HG03175 (cell line): Measurements from ENCODE around the gene PAPSS1.
"Not testable (repeated sequence)": the region's sequence is repeated elsewhere in the genome, so short reads cannot be mapped to it uniquely, and the experiment has no call there.

Source experiments
- ATAC-seq: cut with Tn5 transposase; IDR thresholded peaks from one replicate; pipeline ENCODE4 v1.9.1; 2021; ENCODE audit warnings: mild to moderate bottlenecking, moderate library complexity; ENCODE audit not compliant: unreplicated experiment

PAPSS1 gene

DNA sequence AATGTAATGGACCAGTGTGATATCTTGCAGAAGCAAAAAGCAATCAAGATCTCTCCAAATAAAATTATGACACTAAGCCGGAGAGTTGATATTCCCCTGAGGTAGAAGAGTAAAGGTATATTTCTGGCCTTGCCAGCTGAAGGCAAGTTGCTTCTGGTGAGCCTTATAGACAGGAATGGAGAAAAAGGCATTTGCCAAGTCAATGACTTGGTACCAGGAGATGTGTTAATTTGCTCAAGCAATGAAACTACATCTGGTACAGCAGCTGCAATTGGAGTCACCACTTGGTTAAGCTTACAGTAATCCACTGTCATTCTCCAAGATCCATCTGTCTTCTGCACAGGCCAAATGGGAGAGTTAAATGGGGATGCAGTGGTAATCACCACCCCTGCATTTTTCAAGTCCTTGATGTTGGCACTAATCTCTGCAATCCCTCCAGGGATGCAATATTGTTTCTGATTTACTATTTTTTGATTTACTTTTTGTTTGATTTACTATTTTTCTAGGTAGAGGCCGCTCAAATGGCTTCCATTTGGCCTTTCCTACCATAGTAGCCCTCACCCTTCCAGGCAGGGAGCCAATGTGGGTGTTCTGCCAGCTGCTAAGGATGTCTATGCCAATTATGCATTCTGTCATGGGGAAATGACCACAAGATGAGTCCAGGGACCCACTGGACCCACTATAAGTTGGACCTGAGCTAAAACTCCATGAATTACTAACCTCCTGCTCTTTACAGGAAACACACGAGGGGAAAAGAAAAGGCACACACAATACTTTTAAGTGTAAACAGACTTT, 6.3 kb upstream of the PAPSS1 start:
- not testable (repeated sequence) for ATAC-seq

DNA sequence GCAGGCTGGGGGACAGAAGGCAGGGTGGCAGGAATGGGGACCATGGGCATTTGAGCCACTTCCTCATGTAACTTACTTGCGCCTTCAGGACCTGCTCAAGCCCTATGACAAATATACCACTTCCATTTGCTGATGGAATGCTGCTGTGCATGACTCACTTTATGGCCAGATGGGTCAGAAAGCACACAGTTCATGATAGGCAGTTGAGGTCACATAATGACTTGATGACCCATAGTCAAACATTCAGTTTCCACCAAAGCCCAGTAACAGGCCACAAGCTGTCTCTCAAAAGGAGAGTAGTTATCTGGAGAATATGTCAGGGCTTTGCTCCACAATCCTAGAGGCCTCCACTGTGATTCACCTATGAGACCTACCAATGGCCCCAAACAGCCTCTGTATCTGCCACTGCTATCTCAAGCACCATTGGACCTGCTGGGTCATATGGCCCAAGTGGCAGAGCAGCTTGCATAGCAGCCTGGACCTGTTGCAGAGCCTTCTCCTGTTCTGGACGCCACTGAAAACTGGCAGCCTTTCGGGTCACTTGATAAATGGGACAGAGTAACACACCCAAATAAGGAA, 5.3 kb upstream of the PAPSS1 start:
- no peak for ATAC-seq

DNA sequence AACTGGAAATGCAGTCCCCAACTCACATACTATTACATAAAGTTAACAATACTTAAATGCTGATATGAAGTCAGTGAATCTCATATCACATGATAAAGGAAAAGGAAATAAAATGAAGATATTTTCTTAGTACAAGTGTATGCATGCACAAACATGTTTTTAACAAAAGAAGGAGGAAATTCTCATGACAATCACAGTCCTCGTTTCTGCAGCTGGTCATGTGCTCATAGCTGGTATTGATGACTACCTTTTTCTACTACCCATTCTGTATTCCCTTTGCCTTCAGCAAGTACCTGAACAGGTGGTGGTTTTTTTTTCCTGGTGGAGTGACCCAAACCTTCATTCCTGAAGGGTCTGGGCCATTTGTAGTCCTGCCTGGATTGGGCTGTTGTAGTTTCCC, 3.3 kb upstream of the PAPSS1 start:
- ATAC-seq = not testable (repeated sequence)

DNA sequence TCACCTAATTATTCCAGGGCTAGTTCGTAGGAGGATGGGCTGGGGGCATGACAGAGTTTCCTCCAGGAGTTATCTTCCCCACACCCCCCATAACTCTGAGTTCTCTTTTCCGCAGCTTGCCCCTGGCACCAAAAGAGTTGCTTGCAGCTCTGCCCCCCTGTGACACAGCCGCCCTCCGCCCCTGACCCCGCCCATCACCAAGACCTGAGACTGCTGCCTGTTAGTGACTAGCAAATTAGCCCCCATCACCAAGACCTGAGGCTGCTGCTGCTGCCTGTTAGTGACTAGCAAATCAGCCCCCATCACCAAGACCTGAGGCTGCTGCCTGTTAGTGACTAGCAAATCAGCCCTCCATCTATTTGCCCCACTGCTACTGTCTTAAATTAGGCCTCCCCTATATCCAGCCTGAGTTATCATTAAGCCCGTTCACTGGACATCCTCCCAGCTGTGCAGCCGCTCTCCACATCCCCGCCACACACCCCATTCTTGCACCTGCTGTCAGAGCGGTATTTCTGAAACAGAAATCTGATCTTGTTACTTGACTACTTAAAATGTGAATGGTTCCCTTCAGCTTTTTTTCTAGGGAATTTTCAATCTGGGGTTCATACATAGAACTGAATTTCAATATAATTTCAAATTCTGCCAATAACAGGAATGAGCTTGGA, 1.5 kb upstream of the PAPSS1 start:
- no peak for ATAC-seq

DNA sequence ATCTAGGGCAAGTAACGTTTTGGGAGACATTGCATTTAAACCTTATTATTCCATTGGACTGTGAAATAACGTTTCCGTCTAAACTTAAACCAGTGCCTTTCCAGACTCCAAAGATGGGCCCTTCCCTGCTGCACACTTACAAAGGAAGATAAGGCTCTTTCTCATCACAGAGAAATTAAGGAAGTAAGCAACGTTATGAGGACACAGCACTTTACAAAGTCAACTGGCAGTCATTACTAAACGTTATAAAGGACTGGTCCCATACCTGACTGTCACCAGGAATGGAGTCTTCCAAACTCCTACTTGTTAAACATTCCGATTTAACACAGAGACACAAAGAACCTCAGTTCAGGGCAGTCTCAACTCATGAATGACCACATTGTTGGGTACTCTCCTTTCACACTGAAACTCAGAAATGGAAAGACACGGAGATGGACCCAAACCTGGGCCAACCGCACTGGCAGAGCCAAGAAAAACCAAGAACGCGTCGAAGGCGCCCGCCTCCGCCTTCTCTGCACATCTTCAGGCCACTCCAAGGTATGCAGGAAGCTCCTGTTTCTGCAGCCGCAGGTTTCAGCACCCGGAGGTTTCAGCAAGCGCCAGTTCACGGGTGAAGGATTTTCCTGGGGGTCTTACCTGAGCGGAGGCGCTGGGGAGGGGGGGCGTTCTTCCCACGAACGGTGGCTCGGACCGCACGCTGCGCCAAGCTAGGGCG, 670 bp downstream of the PAPSS1 start:
- ATAC-seq = peak; percentile 4

DNA sequence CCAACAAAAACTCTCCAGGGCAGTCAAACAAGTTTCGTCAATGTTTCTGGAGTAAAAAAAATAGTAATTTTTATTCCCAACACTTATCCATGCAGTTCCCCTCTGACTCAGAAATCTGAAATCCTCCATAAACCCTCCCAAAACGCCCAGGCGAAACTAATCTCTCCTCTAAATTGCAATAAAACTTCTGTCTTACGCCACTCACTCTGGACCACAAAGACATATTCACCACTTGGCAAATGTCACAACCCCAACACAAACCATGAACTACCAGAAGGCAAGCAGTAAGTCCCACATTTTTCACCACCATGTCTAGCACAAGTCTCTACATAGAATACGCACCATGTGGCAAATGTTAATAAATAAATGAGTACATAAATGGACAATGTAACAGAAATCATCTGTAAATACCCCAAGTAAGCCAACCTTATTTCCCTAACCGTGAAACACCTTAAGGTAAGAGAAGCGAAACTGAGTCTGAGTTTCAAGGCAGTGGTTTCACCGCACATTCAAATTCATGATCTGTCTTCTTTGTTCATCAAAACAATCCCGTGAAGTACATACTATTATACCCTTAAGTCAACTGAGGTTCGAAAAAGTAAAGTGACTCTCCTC, 1.6 kb downstream of the PAPSS1 start:
- peak; percentile 26 for ATAC-seq

DNA sequence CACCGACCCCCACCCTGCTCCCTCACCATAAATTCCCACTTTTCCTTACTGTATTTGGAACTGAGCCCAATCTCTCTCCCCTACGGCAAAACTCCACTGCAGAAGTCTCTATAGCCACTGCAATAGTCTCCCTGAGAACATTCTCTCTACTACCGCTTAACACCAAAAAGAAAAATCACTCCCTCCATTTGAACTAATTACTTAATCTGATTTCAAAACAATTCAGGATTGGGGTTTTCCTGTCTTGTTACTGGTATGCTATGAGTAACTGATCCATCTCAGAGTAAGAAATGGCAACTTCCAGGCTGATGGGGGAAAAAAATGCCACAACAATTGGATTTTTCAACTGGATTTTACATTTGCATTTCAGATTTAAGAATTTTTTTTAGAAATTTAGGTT, 5.8 kb downstream of the PAPSS1 start:
- no peak for ATAC-seq

DNA sequence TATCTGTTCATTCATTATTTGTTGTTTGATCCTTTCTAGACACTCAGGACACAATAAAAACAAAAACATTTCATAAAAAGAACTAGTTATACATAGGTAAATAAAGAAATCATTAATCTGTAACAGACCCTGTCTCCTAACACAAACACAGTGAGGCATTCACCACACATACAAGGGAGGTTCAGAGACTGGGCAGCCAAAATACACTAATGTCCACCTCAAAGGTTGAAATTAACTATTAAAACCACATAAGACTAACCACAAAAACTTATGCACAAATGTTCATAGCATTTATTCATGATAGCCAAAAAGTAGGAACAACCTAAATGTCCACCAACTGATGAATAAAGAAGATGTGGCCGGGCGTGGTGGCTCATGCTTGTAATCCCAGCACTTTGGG, 7.8 kb downstream of the PAPSS1 start:
- no peak for ATAC-seq

DNA sequence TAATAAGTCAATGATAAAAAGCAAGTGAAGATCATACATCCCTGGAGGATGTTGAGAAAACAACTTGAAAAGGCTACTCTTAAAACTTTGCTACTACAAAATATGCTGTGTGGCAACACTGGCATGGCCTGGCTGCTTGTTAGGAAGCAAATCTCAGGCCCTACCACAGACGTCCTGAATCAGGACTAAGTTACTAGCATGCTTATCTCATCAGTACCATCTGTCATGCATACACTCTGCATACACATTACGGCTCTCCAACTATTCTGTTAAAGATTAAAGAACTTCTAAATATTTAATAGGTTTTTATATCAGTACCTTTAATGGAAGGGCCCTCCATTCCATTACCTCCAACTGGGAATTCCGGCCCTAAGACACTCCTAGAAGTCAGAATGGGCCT, 8.2 kb downstream of the PAPSS1 start:
- no peak for ATAC-seq

DNA sequence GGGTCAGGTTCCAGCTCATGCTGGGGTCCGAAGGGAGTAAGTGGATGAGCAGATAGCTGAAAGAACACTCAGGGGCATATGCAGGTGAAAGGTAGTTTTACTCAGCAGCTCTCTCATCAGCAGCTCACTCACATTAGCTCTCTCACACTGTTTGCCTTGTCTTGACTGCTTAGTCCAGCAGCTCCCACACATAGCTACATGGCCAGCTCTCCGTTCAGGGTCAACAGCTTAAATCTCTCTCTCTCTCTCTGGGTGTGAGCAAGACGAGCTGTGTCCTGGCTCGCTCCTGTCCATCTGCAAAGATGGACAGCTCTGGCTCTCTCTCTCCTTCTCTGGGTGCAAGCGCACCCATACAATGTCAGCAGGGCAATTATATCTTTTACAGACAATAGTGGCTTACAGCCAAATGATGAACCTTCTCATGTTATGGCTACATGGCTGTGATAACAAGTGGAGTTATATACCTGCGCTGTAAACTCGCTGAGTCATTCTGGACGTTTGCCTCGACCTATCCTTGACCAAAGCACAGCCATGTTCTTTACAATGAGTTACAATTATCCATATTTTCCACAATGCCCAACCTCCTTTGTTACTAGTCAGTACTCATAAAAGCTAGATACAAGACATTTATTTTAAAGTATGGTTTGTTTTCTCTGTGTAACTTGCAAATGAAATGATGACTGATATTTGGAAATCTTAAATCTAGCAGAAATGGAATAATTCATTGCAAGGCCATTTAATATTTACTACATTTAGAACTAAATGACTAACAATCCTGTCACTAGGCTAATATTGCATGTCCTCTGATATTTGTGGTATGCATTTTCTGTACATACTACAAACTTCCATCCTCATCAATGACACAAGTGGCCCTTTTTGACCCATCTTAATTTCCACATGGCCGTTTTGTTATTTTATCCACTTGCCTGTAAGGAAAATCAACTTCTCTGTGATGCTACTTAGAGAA, 9.3 kb downstream of the PAPSS1 start:
- ATAC-seq = no peak

DNA sequence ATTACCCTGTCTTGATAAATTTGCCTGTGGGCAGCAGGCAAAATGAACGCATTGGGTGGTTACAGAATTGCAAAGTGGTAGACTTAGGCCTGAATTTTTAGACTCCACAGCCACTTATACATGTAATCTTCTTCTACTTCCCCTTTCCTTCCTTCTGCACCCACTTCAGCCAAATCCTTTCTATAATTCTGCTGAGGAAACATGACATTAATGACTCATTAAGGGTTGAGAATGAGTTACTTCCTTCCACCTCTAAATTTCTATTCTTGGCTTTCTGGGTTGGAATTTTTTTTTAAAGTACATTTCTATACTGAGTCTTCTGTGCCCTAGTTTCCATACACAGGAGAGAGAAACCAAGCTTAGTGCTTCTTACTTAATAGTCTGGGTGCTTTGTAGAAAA, 10.1 kb downstream of the PAPSS1 start:
- ATAC-seq = no peak

DNA sequence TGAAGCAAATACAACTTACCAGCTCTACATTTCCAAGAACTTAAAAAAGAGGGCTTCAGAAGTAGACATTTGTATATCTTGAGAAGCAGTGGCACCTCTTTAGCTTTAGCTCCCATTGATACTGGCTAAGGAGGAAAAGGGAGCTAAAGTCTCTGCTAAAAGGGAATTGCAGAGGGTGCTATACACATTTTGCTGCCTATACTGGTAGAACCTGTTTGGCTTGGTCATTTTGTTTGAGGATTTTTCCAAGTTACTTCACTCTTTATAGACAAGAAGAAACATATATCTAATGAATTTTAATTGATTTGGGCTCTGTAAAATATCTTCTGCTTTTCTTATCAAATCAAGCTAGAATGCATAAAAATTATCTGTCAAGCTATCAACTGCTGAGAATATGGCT, 11.8 kb downstream of the PAPSS1 start:
- ATAC-seq = no peak

DNA sequence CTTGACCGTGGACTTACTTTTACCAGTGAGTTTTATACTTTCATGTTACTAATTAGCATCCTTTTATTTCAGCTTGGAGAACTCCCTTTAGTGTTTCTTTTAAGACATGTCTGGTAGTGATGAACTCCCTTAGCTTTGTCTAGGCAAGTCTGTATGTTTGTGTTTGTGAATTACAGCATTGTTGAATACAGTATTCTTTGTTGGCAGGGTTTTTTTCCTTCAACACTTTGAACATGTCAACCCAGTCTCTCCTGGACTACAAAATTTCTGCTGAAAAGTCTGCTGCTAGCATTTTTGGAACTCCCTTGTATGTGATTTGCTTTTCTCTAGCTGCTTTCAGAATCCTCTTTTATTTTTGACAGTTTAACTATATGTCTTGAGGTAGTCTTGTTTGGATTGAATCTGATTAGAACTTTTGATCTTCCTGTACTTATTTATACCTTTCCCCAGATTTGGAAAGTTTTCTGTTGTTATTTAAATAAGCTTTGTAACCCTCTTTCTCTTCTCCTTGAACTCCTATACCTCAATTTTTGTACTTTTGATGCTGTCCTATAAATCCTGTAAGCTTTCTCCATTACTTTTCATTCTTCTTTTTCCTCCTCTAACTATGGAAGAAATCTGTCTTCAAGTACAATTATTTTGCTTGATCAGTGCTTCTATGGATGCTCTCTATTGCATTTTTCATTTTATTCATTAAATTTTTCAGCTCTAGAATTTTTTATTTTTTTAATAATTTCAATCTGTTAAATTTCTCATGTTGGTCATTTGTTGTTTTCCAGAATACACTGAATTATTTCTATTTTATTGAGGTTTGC, 14.1 kb downstream of the PAPSS1 start:
- ATAC-seq = no peak

DNA sequence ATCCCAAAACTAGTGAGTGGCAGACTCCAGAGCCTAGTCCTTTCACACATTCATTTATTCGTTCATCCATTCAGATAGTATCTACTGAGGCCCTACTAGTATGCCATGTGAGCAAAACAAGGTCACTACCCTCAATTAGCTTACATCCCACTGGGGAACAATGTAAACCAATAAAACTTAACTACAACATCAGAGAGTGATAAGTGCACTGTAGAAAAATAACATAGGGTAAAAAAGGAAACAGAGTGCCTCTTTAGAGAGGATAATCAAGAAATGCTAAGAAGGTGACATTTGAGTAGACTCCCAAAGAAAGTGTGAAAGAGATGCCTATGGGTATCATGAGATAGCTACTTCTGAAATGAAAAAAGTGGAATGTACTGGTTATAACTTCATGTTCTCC, 18.5 kb downstream of the PAPSS1 start:
- no peak for ATAC-seq

DNA sequence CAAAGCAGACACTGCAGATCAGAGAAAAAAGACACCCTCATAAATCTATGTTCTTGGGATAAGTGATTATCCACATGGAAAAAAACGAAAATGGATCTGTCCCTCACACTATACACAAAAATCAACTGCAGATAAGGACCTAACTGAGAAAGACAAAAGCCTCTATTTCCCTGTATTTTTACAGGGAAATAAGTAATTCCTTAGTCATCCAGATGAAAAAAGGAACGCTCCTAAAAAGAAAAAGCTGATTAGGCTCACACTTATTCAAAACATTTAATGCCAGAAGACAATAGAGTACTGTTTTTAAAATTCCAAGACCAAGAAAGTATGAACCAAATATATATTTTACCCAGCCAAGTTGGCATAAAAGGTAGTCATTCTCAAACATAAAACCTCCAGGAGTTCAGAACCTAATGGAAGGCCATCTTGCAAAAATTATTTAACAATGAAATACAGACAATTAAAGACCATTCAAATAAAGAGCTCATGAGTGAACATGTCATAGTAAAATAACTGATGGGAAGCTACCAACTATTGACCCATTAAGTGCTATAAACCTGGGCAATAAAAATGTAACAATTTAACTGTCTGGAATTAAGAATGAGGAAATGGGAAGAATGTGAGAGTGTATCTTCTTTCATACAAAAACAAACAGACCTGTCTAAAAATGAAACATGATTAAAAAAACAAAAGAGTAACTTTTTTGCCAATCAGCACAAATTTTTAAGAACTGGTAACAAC, 20.4 kb downstream of the PAPSS1 start:
- no peak for ATAC-seq

DNA sequence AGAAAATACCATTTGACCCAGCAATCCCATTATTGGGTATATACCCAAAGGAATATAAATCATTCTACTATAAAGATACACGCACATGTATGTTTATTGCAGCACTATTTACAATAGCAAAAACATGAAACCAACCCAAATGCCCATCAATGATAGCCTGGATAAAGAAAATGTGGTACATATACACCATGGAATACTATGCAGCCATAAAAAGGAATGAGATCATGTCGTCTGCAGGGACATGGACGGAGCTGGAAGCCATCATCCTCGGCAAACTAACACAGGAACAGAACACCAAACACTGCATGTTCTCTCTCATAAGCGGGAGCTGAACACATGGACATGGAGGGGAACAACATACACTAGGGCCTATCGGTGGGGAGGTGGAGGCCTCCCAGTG, 23.8 kb downstream of the PAPSS1 start:
- ATAC-seq = not testable (repeated sequence)

DNA sequence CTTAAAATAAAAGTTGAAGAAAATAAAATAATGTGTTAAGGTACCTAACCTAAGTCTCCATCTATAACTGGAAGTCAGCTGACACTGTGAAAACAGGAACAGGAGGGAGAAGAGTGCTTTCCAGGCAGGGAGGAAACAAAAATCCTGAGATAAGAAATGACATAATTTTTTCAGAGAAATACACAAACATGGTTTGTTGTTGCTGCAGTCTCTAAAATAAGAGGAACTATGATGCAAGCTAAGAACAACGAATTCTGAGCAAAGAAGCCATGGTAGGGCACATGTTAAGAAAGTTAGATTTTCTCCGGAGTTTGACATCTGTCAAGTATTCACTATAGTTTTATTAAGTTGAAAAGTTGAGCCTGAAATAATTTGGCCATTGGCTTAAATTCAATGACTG, 26.9 kb downstream of the PAPSS1 start:
- no peak for ATAC-seq

DNA sequence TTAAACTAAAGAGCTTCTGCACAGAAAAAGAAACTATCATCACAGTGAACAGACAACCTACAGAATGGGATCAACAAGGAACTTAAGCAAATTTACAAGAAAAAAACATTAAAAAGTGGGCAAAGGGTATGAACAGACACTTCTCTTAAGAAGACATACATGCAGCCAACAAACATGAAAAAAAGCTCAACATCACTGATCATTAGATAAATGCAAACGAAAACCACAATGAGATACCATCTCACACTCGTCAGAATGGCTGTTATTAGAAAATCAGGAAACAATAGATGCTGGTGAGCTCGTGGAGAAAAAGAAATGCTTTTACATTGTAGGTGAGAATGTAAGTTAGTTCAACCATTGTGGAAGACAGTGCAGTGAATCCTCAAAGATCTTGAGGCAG, 27.8 kb downstream of the PAPSS1 start:
- ATAC-seq = no peak

DNA sequence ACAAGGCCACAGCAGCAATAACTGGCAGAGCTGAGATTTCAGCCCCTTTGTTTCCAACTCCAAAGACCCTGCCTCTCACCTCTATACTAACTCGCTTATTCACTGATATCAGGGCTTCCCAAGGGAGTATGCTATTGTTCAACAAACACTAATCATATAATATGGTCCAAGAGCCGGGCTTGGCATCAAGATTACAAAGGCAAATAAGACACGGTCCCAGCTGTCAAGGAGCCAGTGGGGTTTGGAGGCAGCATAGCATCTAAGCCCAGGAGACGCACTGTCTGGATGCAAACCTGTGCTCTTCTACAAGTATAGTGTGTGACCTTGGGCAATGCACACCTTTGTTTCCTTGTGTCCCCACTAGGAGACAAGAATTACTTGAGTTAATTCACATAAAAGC, 28.7 kb downstream of the PAPSS1 start:
- ATAC-seq = no peak
